Breast epithelium (tissue), 4 donors: Measurements from ENCODE around the gene PRR11. TPM values are rescaled to one million over a fixed set of nuclear protein-coding genes. Genes with fewer than 3 reads are reported as not detected.
"Not testable (repeated sequence)": the region's sequence is repeated elsewhere in the genome, so short reads cannot be mapped to it uniquely, and the experiment has no call there.

Experiments
- DNase-seq, 2 donors: peaks; one replicate each; pipeline ENCODE4 v3.0.0-alpha.2; 2019; ENCODE audit warnings: low spot score in 2 of 2
- H3K27ac ChIP-seq, 2 donors: fragments of 200-600 bp; sonication (generic) in 1 of 2; one replicate each; pipeline ENCODE4 v1.5.1; 2016 to 2019; ENCODE audit warnings: mild to moderate bottlenecking in 1 of 2
- H3K27me3 ChIP-seq, 2 donors: fragments of 200-600 bp; sonication (generic) in 1 of 2; one replicate each; pipeline versions ENCODE4 v1.5.1 to v1.6.0; 2017 to 2019; ENCODE audit warnings: control low read depth in 1 of 2, mild to moderate bottlenecking in 1 of 2
- H3K36me3 ChIP-seq: fragments of 200-600 bp; one replicate; pipeline ENCODE4 v1.5.1; 2019
- H3K4me1 ChIP-seq, 2 donors: fragments of 200-600 bp; sonication (generic); one replicate each; pipeline ENCODE4 v1.5.1; 2016 to 2019; ENCODE audit warnings: control low read depth in 1 of 2
- H3K4me3 ChIP-seq, 3 donors: fragments of 200-600 bp; sonication (generic); 1 replicate in 2 of 3; 2 replicates in 1 of 3; pipeline ENCODE4 v1.5.1; 2016 to 2019; ENCODE audit warnings: mild to moderate bottlenecking in 3 of 3, moderate library complexity in 2 of 3
- H3K9me3 ChIP-seq, 2 donors: fragments of 200-600 bp; sonication (generic) in 1 of 2; one replicate each; pipeline ENCODE4 v1.5.1; 2016 to 2019; ENCODE audit warnings: control low read depth in 1 of 2
- CTCF ChIP-seq, 3 donors: fragments of 450-650 bp; IDR thresholded peaks; one replicate each; pipeline ENCODE4 v1.5.1; 2016 to 2017; ENCODE audit warnings: antibody characterized with exemption in 3 of 3, mild to moderate bottlenecking in 3 of 3, moderate library complexity in 3 of 3
- POLR2A ChIP-seq: fragments of 450-650 bp; IDR thresholded peaks from one replicate; pipeline ENCODE4 v1.6.1; 2016; ENCODE audit warnings: antibody characterized with exemption, mild to moderate bottlenecking, moderate library complexity
- POLR2AphosphoS5 ChIP-seq, 3 donors: sonication (generic); formaldehyde crosslinking; IDR thresholded peaks; one replicate each; pipeline ENCODE4 v1.6.1; 2017; ENCODE audit warnings: antibody characterized with exemption in 3 of 3
- intact Hi-C: fragments of 100-400 bp; cut with DNase I; formaldehyde crosslinking; loops from one replicate; pipeline ENCODE4 v1.15.1; 2023; ENCODE audit warnings: low total_unique reads
- total RNA-seq, 3 donors: library from RNA; depleted of rRNA; stranded (reverse); fragments of >200 nt; gene quantifications; one replicate each; pipeline ENCODE4 v1.1.0, GENCODE V29; 2016

PRR11 gene
- total RNA-seq, 3 donors from 2014 or later = 0.33 to 25.1 (median 1.2) TPM

GRCh38 chr17:59223813-59224212, 68.3 kb downstream of the PRR11 start:
- intact Hi-C loops = no loop called here
- TF ChIP-seq CTCF (IDR thresholded peaks at IDR 0.05) (no peak), POLR2AphosphoS5 (IDR thresholded peaks at IDR 0.05) (no peak), POLR2A (no peak)
- H3K4me1 ChIP-seq = no peaks in the 10 kb centered on the region

GRCh38 chr17:59228588-59228987, 73.0 kb downstream of the PRR11 start:
- H3K9me3 ChIP-seq, H3K27ac ChIP-seq, H3K4me3 ChIP-seq, H3K4me1 ChIP-seq, H3K27me3 ChIP-seq, intact Hi-C loops, DNase-seq, H3K36me3 ChIP-seq: not testable (repeated sequence)

More at GRCh38 chr17:59223813-59224212, 68.3 kb downstream of the PRR11 start:
- no peak overlapping the region for H3K27ac ChIP-seq
- no peaks in the 10 kb centered on the region for H3K9me3 ChIP-seq
- no peak for DNase-seq
- H3K36me3 ChIP-seq = no peaks in the 10 kb centered on the region
- no peaks in the 10 kb centered on the region for H3K27me3 ChIP-seq
- no peak overlapping the region for H3K4me3 ChIP-seq

- Histone ChIP-seq H3K4me3 (no peak overlapping the region), H3K27me3 (no peaks in the 10 kb centered on the region), H3K27ac (no peak overlapping the region), H3K36me3 (no peaks in the 10 kb centered on the region), H3K9me3 (no peaks in the 10 kb centered on the region), H3K4me1 (no peaks in the 10 kb centered on the region)
- TF ChIP-seq CTCF (IDR thresholded peaks at IDR 0.05) (no peak), POLR2A (no peak), POLR2AphosphoS5 (IDR thresholded peaks at IDR 0.05) (no peak)
- intact Hi-C loops = no loop called here
- no peak for DNase-seq
Measured at GRCh38 chr17:59230764-59231163, 75.2 kb downstream of the PRR11 start.

GRCh38 chr17:59234631-59235030, 79.1 kb downstream of the PRR11 start:
- Histone ChIP-seq H3K27me3 (no peaks in the 10 kb centered on the region), H3K4me3 (no peak overlapping the region), H3K27ac (no peak overlapping the region), H3K36me3 (no peaks in the 10 kb centered on the region), H3K9me3 (no peaks in the 10 kb centered on the region), H3K4me1 (no peaks in the 10 kb centered on the region)
- no peak for TF ChIP-seq POLR2AphosphoS5 (IDR thresholded peaks at IDR 0.05)
- TF ChIP-seq CTCF (IDR thresholded peaks at IDR 0.05) = no peak
- TF ChIP-seq POLR2A = no peak
- DNase-seq = no peak
- intact Hi-C loops = no loop called here

- intact Hi-C loops = no loop called here
Measured at GRCh38 chr17:59238906-59239305, 83.4 kb downstream of the PRR11 start.

More at GRCh38 chr17:59238906-59239305, 83.4 kb downstream of the PRR11 start:
- DNase-seq = no peak
- Histone ChIP-seq H3K9me3 (no peaks in the 10 kb centered on the region), H3K36me3 (no peaks in the 10 kb centered on the region), H3K4me1 (no peaks in the 10 kb centered on the region), H3K4me3 (no peak overlapping the region), H3K27me3 (no peaks in the 10 kb centered on the region), H3K27ac (no peak overlapping the region)
- TF ChIP-seq POLR2AphosphoS5 (IDR thresholded peaks at IDR 0.05) (no peak), POLR2A (no peak), CTCF (IDR thresholded peaks at IDR 0.05) (no peak)
